Measurements from ENCODE around the gene NPIPB2.
"Not testable (repeated sequence)": the region's sequence is repeated elsewhere in the genome, so short reads cannot be mapped to it uniquely, and the experiment has no call there.

Gene NPIPB2

DNA sequence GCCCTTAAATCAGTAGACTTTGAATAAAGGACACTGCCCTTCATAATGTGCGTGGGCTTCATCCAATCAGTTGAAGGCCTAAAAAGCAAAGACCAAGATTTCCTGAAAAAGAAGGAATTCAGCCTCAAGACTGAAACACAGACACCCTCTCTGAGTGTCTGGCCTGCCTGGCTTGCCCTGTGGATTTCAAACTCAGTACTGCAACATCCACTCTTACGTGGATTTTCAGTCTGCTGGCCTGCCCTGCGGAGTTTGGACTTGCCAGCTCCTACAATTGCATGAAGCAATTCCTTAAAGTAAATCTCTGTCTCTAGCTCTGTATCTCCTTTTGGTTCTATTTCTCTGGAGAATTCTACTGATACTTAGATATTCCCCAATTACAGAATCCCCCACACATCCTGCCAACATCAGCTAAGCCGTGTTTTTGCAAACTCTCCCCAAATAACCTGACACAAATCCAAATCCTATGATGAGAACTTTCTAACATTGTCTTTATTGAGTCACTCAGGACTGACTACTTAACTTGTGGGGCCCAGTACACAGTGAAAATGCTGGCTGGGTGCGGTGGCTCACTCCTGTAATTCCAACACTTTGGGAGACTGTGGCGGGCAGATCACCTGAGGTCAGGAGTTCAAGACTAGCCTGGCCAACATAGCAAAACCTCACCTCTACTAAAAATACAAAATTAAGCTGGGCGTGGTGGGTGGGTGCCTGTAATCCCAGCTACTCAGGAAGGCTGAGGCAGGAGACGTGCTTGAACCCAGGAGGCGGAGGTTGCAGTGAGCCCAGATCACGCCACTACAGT lies 15.9 kb upstream of the NPIPB2 start:
- TF ChIP-seq, protein P1, sequence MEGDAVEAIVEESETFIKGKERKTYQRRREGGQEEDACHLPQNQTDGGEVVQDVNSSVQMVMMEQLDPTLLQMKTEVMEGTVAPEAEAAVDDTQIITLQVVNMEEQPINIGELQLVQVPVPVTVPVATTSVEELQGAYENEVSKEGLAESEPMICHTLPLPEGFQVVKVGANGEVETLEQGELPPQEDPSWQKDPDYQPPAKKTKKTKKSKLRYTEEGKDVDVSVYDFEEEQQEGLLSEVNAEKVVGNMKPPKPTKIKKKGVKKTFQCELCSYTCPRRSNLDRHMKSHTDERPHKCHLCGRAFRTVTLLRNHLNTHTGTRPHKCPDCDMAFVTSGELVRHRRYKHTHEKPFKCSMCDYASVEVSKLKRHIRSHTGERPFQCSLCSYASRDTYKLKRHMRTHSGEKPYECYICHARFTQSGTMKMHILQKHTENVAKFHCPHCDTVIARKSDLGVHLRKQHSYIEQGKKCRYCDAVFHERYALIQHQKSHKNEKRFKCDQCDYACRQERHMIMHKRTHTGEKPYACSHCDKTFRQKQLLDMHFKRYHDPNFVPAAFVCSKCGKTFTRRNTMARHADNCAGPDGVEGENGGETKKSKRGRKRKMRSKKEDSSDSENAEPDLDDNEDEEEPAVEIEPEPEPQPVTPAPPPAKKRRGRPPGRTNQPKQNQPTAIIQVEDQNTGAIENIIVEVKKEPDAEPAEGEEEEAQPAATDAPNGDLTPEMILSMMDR (IDR thresholded peaks at IDR 0.05; ENCODE audit: insufficient read depth, low read depth, low read length, missing control alignments) = no peak
- no peak for DNase-seq (ENCODE audit: low read depth)
- no peak overlapping the region for H3K4me3 ChIP-seq (ENCODE audit: low read depth, low read length)

DNA sequence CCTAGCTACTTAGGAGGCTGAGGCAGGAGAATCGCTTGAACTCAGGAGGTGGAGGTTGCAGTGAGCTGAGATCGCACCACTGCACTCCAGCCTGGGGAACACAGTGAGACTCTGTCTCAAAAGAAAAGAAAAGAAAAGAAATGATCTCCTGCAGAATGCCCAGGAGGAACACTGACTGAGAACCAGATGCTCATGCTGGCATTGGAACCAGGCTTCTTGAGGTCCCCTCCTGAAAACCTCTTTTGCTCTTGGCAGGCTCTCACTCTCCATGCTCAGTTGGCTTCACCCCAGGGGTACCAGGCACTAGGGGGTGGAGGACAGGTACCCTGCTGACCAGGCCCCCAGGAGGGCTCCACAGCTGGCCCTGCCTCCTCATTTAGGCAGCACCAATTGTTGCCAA lies 14.7 kb upstream of the NPIPB2 start:
- no peak overlapping the region for H3K4me3 ChIP-seq (ENCODE audit: low read depth, low read length)
- TF ChIP-seq, protein P1 (IDR thresholded peaks at IDR 0.05; ENCODE audit: insufficient read depth, low read depth, low read length, missing control alignments) = no peak
- DNase-seq (ENCODE audit: low read depth) = no peak

DNA sequence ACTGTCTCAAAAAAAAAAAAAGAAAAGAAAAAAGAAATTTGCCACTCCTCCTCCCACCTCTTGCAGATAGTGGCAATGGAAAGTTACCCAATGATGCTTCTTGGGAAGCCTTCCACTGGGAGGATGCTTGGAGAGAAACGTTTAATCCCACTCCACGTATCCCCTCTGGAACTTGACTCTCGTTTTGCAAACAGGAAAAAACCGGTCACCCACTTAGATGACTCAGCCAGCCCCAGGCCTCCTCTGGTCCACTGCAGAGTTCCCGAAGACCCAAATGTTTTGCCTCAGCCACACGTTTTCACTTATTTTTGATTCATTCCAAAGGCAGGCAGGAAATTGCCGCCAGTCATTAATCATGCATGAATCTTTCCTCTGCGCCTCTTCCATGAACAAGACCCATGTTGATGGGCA lies 13.9 kb upstream of the NPIPB2 start:
- TF ChIP-seq, protein P1 (IDR thresholded peaks at IDR 0.05; ENCODE audit: insufficient read depth, low read depth, low read length, missing control alignments) = no peak
- DNase-seq (ENCODE audit: low read depth) = no peak
- no peak overlapping the region for H3K4me3 ChIP-seq (ENCODE audit: low read depth, low read length)

DNA sequence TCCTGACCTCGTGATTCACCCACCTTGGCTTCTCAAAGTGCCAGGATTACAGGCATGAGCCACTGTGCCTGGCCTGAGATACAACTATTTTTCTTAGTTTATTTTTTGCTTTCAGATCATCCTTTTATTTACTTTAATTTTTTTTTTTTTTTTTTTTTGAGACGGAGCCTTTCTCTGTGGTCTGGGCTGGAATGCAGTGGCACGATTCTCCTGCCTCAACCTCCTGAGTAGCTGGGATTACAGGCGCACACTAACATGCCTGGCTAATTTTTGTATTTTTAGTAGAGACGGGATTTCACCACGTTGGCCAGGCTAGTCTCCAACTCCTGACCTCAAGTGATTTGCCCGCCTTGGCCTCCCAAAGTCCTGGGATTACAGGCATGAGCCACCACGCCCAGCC lies 11.7 kb upstream of the NPIPB2 start:
- not testable (repeated sequence) for DNase-seq (ENCODE audit: low read depth); H3K4me3 ChIP-seq (ENCODE audit: low read depth, low read length)

DNA sequence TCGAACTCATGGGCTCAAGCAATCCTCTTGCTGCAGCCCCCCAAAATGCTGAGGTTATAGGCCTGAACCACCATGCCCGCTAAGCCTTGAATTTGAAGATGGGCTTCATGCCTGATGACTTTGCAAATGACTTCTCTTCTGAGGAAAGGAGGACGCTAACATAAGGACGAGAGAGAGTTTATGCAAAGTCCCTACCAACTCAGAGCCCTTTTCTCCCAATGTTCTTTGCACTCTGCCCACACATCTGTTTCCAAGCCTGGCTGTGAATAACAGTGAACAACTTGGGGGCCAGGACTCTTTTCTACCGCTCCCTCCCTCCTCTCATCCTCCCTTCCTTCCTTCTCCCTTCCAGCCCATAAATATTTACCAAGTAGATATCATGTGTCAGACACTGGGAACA lies 8.5 kb upstream of the NPIPB2 start:
- no peak overlapping the region for H3K4me3 ChIP-seq (ENCODE audit: low read depth, low read length)
- TF ChIP-seq, protein P1 (IDR thresholded peaks at IDR 0.05; ENCODE audit: insufficient read depth, low read depth, low read length, missing control alignments) = no peak
- no peak for DNase-seq (ENCODE audit: low read depth)

DNA sequence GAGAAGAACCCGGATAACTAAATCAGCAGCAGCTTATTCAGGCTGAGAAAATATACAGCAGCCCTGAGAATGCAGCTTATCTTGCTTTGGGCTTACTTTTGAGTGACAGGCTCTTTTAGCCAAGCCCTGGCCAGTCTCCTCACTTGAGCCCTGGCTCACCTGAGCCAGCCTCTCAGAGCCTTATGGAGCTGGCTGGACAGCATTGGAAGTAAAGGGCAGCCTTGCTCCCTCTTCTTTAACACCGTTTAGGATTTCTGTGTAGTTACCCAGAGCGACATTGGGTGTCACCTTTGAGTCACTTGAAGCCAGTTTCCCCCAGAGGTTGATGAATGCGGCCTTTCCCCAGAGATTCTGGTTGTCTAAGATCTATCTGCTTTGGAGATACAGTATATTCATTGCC lies 7.7 kb upstream of the NPIPB2 start:
- DNase-seq (ENCODE audit: low read depth) = peak; percentile 82
- TF ChIP-seq, protein P1 (IDR thresholded peaks at IDR 0.05; ENCODE audit: insufficient read depth, low read depth, low read length, missing control alignments) = peak; percentile 73
- no peak overlapping the region for H3K4me3 ChIP-seq (ENCODE audit: low read depth, low read length)

DNA sequence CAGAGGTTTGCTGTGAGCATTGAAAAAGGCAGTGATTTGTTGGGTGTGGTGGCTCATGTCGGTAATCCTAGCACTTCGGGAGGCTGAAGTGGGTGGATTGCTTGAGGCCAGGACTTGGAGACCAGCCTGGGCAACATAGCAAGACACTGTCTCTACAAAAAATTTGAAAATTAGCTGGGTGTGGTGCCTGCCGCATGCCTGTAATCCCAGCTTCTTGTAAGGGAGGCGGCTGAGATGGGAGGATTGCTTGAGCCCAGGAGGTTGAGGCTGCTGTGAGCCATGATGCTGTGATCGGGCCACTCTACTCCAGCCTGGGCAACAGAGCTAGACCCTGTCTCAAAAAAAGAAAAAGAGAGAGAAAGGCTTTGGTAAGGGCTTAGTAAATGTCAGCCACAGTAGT lies 7.0 kb upstream of the NPIPB2 start:
- TF ChIP-seq, protein P1 (IDR thresholded peaks at IDR 0.05; ENCODE audit: insufficient read depth, low read depth, low read length, missing control alignments) = no peak
- H3K4me3 ChIP-seq (ENCODE audit: low read depth, low read length) = no peak overlapping the region
- no peak for DNase-seq (ENCODE audit: low read depth)

Measured in GM12865 (cell line).